ENCODE measurements around the gene SLC35F3. TPM values are rescaled to one million over a fixed set of nuclear protein-coding genes. Genes with fewer than 3 reads are reported as not detected.

The SLC35F3 gene
- total and polyA plus RNA-seq, 2 experiments from 2014 or later, result 0.80 to 1.3 TPM

DNA sequence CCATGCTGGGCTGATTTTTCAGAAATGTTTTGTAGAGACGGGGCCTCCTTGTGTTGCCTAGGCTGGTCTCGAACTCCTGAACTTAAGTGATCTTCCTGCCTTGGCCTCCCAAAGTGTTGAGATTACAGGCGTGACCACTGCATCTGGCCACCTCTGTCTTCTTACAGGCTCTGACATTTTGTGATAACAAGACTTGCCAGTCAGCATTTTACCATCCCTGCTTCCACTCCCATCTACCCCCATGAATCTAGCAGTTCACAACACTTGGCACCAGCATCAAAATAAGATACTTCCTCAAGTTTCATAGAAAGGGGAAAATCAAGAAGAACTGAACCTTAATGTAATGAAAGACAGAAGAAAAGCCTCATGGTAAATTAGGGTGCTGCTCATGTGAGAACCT, 32.4 kb downstream of the SLC35F3 start:
- H3K79me2 ChIP-seq, result no peaks in the 10 kb centered on the region
- no peak overlapping the region for H2AFZ ChIP-seq
- H3K9me3 ChIP-seq (ENCODE audit: low read depth), result no peaks in the 10 kb centered on the region
- no peak overlapping the region for H3K27ac ChIP-seq
- H3K27me3 ChIP-seq, result peaks cover 12% of the 10 kb centered on the region
- H3K36me3 ChIP-seq (replicated peaks; ENCODE audit: insufficient read depth, low read depth), result no peaks in the 10 kb centered on the region
- H3K4me2 ChIP-seq, result no peak overlapping the region
- H3K4me1 ChIP-seq (ENCODE audit: insufficient read depth), result no peaks in the 10 kb centered on the region
- H3K4me3 ChIP-seq, result no peak overlapping the region
- H4K20me1 ChIP-seq (ENCODE audit: insufficient read depth, poor library complexity, severe bottlenecking), result no peaks in the 10 kb centered on the region
- no peak for DNase-seq (ENCODE audit: low spot score)
- TF ChIP-seq EZH2phosphoT487 (IDR thresholded peaks at IDR 0.05; ENCODE audit: low read depth, severe bottlenecking, unreplicated experiment) (no peak), EZH2 (IDR thresholded peaks at IDR 0.05; ENCODE audit: borderline replicate concordance) (no peak)
- TF ChIP-seq, protein P1, sequence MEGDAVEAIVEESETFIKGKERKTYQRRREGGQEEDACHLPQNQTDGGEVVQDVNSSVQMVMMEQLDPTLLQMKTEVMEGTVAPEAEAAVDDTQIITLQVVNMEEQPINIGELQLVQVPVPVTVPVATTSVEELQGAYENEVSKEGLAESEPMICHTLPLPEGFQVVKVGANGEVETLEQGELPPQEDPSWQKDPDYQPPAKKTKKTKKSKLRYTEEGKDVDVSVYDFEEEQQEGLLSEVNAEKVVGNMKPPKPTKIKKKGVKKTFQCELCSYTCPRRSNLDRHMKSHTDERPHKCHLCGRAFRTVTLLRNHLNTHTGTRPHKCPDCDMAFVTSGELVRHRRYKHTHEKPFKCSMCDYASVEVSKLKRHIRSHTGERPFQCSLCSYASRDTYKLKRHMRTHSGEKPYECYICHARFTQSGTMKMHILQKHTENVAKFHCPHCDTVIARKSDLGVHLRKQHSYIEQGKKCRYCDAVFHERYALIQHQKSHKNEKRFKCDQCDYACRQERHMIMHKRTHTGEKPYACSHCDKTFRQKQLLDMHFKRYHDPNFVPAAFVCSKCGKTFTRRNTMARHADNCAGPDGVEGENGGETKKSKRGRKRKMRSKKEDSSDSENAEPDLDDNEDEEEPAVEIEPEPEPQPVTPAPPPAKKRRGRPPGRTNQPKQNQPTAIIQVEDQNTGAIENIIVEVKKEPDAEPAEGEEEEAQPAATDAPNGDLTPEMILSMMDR (IDR thresholded peaks at IDR 0.05; ENCODE audit: poor library complexity), result no peak
- H3K9me2 ChIP-seq (replicated peaks; ENCODE audit: insufficient read depth), result no peaks in the 10 kb centered on the region
- WGBS (ENCODE audit: low lambda C conversion rate, missing lambda C conversion rate), result 72% methylated on average over 3 of the region's 3 CpGs

DNA sequence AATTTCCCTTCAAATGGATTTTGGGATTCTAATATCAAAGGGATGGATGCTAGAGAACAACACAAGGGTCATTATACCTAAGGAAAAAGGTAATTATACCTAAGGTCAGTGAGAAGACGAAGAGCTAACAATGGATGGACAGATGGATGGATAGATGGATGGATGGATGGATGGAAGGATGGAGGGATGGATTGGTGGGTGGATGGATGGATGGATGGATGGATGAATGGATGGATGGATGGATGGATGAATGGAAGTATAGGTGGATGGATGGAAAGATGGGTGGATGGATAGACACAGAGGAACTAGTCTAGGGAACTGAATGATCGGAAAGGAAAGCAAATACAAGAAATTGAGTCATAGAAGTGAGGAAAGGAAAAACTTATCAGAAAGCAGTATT, 34.0 kb downstream of the SLC35F3 start:
- no peaks in the 10 kb centered on the region for H3K9me3 ChIP-seq (ENCODE audit: low read depth)
- H3K4me1 ChIP-seq (ENCODE audit: insufficient read depth), result no peaks in the 10 kb centered on the region
- DNase-seq (ENCODE audit: low spot score), result no peak
- H3K36me3 ChIP-seq (replicated peaks; ENCODE audit: insufficient read depth, low read depth), result no peaks in the 10 kb centered on the region
- H3K4me2 ChIP-seq, result no peak overlapping the region
- no peak overlapping the region for H3K27ac ChIP-seq
- peaks cover 12% of the 10 kb centered on the region for H3K27me3 ChIP-seq
- 91% methylated on average over 2 of the region's 2 CpGs for WGBS (ENCODE audit: low lambda C conversion rate, missing lambda C conversion rate)
- H3K9me2 ChIP-seq (replicated peaks; ENCODE audit: insufficient read depth), result no peaks in the 10 kb centered on the region
- H4K20me1 ChIP-seq (ENCODE audit: insufficient read depth, poor library complexity, severe bottlenecking), result no peaks in the 10 kb centered on the region
- no peak overlapping the region for H2AFZ ChIP-seq
- TF ChIP-seq EZH2phosphoT487 (IDR thresholded peaks at IDR 0.05; ENCODE audit: low read depth, severe bottlenecking, unreplicated experiment) (no peak), EZH2 (IDR thresholded peaks at IDR 0.05; ENCODE audit: borderline replicate concordance) (no peak)
- TF ChIP-seq, protein P1 (IDR thresholded peaks at IDR 0.05; ENCODE audit: poor library complexity), result no peak
- no peak overlapping the region for H3K4me3 ChIP-seq
- H3K79me2 ChIP-seq, result no peaks in the 10 kb centered on the region

GRCh38 chr1:233939451-233939850, 35.0 kb downstream of the SLC35F3 start:
- TF ChIP-seq EZH2 (IDR thresholded peaks at IDR 0.05; ENCODE audit: borderline replicate concordance), result no peak
- TF ChIP-seq EZH2phosphoT487 (IDR thresholded peaks at IDR 0.05; ENCODE audit: low read depth, severe bottlenecking, unreplicated experiment), result no peak
- TF ChIP-seq, protein P1 (IDR thresholded peaks at IDR 0.05; ENCODE audit: poor library complexity), result no peak
- 82% methylated on average over 5 of the region's 5 CpGs for WGBS (ENCODE audit: low lambda C conversion rate, missing lambda C conversion rate)

GRCh38 chr1:233940908-233941307, 36.4 kb downstream of the SLC35F3 start:
- no peak overlapping the region for H3K27ac ChIP-seq
- H3K9me3 ChIP-seq (ENCODE audit: low read depth), result no peaks in the 10 kb centered on the region
- H3K4me2 ChIP-seq, result no peak overlapping the region
- H3K27me3 ChIP-seq, result peaks cover 12% of the 10 kb centered on the region
- WGBS (ENCODE audit: low lambda C conversion rate, missing lambda C conversion rate), result 84% methylated on average over 5 of the region's 5 CpGs
- TF ChIP-seq, protein P1 (IDR thresholded peaks at IDR 0.05; ENCODE audit: poor library complexity), result no peak
- TF ChIP-seq EZH2 (IDR thresholded peaks at IDR 0.05; ENCODE audit: borderline replicate concordance), result no peak
- no peak for TF ChIP-seq EZH2phosphoT487 (IDR thresholded peaks at IDR 0.05; ENCODE audit: low read depth, severe bottlenecking, unreplicated experiment)
- H3K4me1 ChIP-seq (ENCODE audit: insufficient read depth), result no peaks in the 10 kb centered on the region
- H2AFZ ChIP-seq, result no peak overlapping the region
- H3K9me2 ChIP-seq (replicated peaks; ENCODE audit: insufficient read depth), result no peaks in the 10 kb centered on the region
- no peak for DNase-seq (ENCODE audit: low spot score)
- H3K4me3 ChIP-seq, result no peak overlapping the region
- no peaks in the 10 kb centered on the region for H3K79me2 ChIP-seq
- no peaks in the 10 kb centered on the region for H4K20me1 ChIP-seq (ENCODE audit: insufficient read depth, poor library complexity, severe bottlenecking)
- no peaks in the 10 kb centered on the region for H3K36me3 ChIP-seq (replicated peaks; ENCODE audit: insufficient read depth, low read depth)

More at GRCh38 chr1:233939451-233939850, 35.0 kb downstream of the SLC35F3 start:
- Histone ChIP-seq H3K4me1 (ENCODE audit: insufficient read depth) (no peaks in the 10 kb centered on the region), H3K79me2 (no peaks in the 10 kb centered on the region), H3K4me3 (no peak overlapping the region), H3K27me3 (peaks cover 12% of the 10 kb centered on the region), H2AFZ (no peak overlapping the region), H3K36me3 (replicated peaks; ENCODE audit: insufficient read depth, low read depth) (no peaks in the 10 kb centered on the region), H3K9me3 (ENCODE audit: low read depth) (no peaks in the 10 kb centered on the region), H4K20me1 (ENCODE audit: insufficient read depth, poor library complexity, severe bottlenecking) (no peaks in the 10 kb centered on the region), H3K4me2 (no peak overlapping the region), H3K27ac (no peak overlapping the region), H3K9me2 (replicated peaks; ENCODE audit: insufficient read depth) (no peaks in the 10 kb centered on the region)
- no peak for DNase-seq (ENCODE audit: low spot score)
